H1 (cell line): ENCODE data around the gene ALK. TPM values are rescaled to one million over a fixed set of nuclear protein-coding genes. Genes with fewer than 3 reads are reported as not detected.

Source experiments
- CTCF ChIA-PET: fragments of 300-600 bp; sonication (Branson Sonifier 250); formaldehyde crosslinking; loops from one replicate; lab custom pipeline; 2021; ENCODE audit not compliant: partially characterized antibody; lab: Charles Lee
- POLR2A ChIA-PET: fragments of 300-600 bp; sonication (Branson Sonifier 250); formaldehyde crosslinking; loops from one replicate; lab custom pipeline; 2021; ENCODE audit warnings: inconsistent platforms; ENCODE audit not compliant: partially characterized antibody; lab: Charles Lee
- DNase-seq, 2 experiments: peaks; one replicate each; pipeline versions ENCODE4 v3.0.0 to v3.0.0-alpha.2; 2010 to 2022; ENCODE audit warnings: low spot score in 2 of 2, low read depth in 1 of 2, mixed read lengths in 1 of 2
- FAIRE-seq: peaks from 2 replicates; lab custom pipeline; 2011; peaks lifted over from hg19 to GRCh38; lab: Jason Lieb, UNC
- H2AFZ ChIP-seq: 2 replicates; pipeline ENCODE4 v1.8.1; 2012; ENCODE audit warnings: low read length, inconsistent platforms
- H2AK5ac ChIP-seq: 2 replicates; pipeline ENCODE4 v1.6.1; 2013; ENCODE audit warnings: low read depth, low read length
- H2BK120ac ChIP-seq: replicated peaks from 2 replicates; pipeline ENCODE3; 2013; ENCODE audit warnings: low read depth, low read length, inconsistent platforms
- H2BK12ac ChIP-seq: 2 replicates; pipeline ENCODE4 v1.6.1; 2013; ENCODE audit warnings: low read depth, low read length
- H2BK15ac ChIP-seq: 2 replicates; pipeline ENCODE4 v1.6.1; 2013; ENCODE audit warnings: low read length
- H2BK20ac ChIP-seq: 2 replicates; pipeline ENCODE4 v1.6.1; 2013; ENCODE audit warnings: low read length
- H2BK5ac ChIP-seq: 2 replicates; pipeline ENCODE4 v1.6.1; 2013; ENCODE audit warnings: low read depth, low read length
- H3K14ac ChIP-seq: 2 replicates; pipeline ENCODE4 v1.6.1; 2013; ENCODE audit warnings: inconsistent platforms; ENCODE audit not compliant: insufficient read length
- H3K18ac ChIP-seq: 2 replicates; pipeline ENCODE4 v1.6.1; 2013; ENCODE audit warnings: low read length; ENCODE audit errors: extremely low read depth
- H3K23ac ChIP-seq: 2 replicates; pipeline ENCODE4 v1.6.1; 2013; ENCODE audit warnings: inconsistent platforms; ENCODE audit not compliant: insufficient read length
- H3K23me2 ChIP-seq: 2 replicates; pipeline ENCODE4 v1.6.1; 2013; ENCODE audit warnings: low read depth, low read length
- H3K27ac ChIP-seq: 2 replicates; pipeline ENCODE4 v1.6.1; 2011; ENCODE audit warnings: low read depth, low read length, inconsistent platforms
- H3K27me3 ChIP-seq, 4 experiments: replicated peaks in 1 of 4; 1 replicate in 1 of 4; 2 replicates in 3 of 4; pipeline versions ENCODE4 v1.6.1 to v1.8.1; 2011 to 2013; ENCODE audit warnings: low read length in 3 of 4, mild to moderate bottlenecking in 3 of 4, inconsistent platforms in 2 of 4, mixed read lengths in 2 of 4, moderate library complexity in 1 of 4; ENCODE audit not compliant: control insufficient read depth in 3 of 4, insufficient read depth in 3 of 4; ENCODE audit errors: extremely low read depth in 1 of 4
- H3K36me3 ChIP-seq, 4 experiments: 2 replicates each; pipeline versions ENCODE4 v1.6.1 to v1.8.1; 2011 to 2013; ENCODE audit warnings: mild to moderate bottlenecking in 4 of 4, low read length in 3 of 4, moderate library complexity in 2 of 4, control low read depth in 1 of 4, inconsistent platforms in 1 of 4; ENCODE audit not compliant: insufficient read depth in 4 of 4, control insufficient read depth in 2 of 4
- H3K4ac ChIP-seq: replicated peaks from 2 replicates; pipeline ENCODE3; 2013; ENCODE audit warnings: low read length, low read depth, mixed read lengths, inconsistent platforms; ENCODE audit not compliant: insufficient read length
- H3K4me1 ChIP-seq, 4 experiments: replicated peaks in 1 of 4; 1 replicate in 1 of 4; 2 replicates in 3 of 4; pipeline versions ENCODE4 v1.6.1 to v1.8.1; 2011 to 2013; ENCODE audit warnings: low read length in 3 of 4, inconsistent platforms in 2 of 4, mixed read lengths in 1 of 4; ENCODE audit not compliant: insufficient read depth in 4 of 4, control insufficient read depth in 3 of 4
- H3K4me2 ChIP-seq, 2 experiments: 2 replicates each; pipeline versions ENCODE4 v1.6.1 to v1.8.1; 2011 to 2013; ENCODE audit warnings: low read depth in 2 of 2, low read length in 2 of 2, control low read depth in 1 of 2, inconsistent platforms in 1 of 2, mild to moderate bottlenecking in 1 of 2; ENCODE audit not compliant: insufficient read depth in 1 of 2
- H3K4me3 ChIP-seq, 4 experiments: fragments of 200-600, 300-600 bp in 1 of 4; sonication (generic), shearing (Covaris generic), sonication (Bioruptor Twin) in 1 of 4; 2 replicates each; pipeline versions ENCODE4 v1.5.1 to v1.8.1; 2011 to 2016; ENCODE audit warnings: low read length in 4 of 4, low read depth in 3 of 4, control low read depth in 2 of 4, inconsistent platforms in 2 of 4, mild to moderate bottlenecking in 2 of 4, mixed read lengths in 1 of 4, moderate library complexity in 1 of 4; ENCODE audit not compliant: insufficient read depth in 2 of 4; ENCODE audit errors: extremely low read depth in 1 of 4
- H3K56ac ChIP-seq: replicated peaks from 2 replicates; pipeline ENCODE3; 2013; ENCODE audit warnings: low read depth, mild to moderate bottlenecking, mixed read lengths, low read length, inconsistent platforms; ENCODE audit not compliant: insufficient read length
- H3K79me1 ChIP-seq: 2 replicates; pipeline ENCODE4 v1.6.1; 2013; ENCODE audit warnings: low read depth, low read length, control low read depth
- H3K79me2 ChIP-seq, 2 experiments: 2 replicates each; pipeline versions ENCODE4 v1.6.1 to v1.8.1; 2012 to 2013; ENCODE audit warnings: low read length in 2 of 2, mild to moderate bottlenecking in 2 of 2, inconsistent platforms in 1 of 2; ENCODE audit not compliant: insufficient read depth in 2 of 2, control insufficient read depth in 1 of 2
- H3K9ac ChIP-seq, 4 experiments: replicated peaks in 1 of 4; 1 replicate in 1 of 4; 2 replicates in 3 of 4; pipeline versions ENCODE4 v1.6.1 to v1.8.1; 2011 to 2013; ENCODE audit warnings: low read depth in 3 of 4, low read length in 3 of 4, control low read depth in 2 of 4, mild to moderate bottlenecking in 2 of 4, moderate library complexity in 2 of 4, inconsistent platforms in 1 of 4; ENCODE audit errors: extremely low read depth in 1 of 4
- H3K9me3 ChIP-seq, 2 experiments: 2 replicates each; pipeline versions ENCODE4 v1.6.1 to v1.8.1; 2012 to 2013; ENCODE audit warnings: mild to moderate bottlenecking in 2 of 2, moderate library complexity in 2 of 2, control low read depth in 1 of 2, inconsistent platforms in 1 of 2, low read depth in 1 of 2, low read length in 1 of 2, mixed read lengths in 1 of 2; ENCODE audit not compliant: insufficient read depth in 2 of 2
- H4K20me1 ChIP-seq, 2 experiments: replicated peaks in 1 of 2; 2 replicates each; pipeline versions ENCODE3 to v1.8.1; 2011 to 2013; ENCODE audit warnings: inconsistent platforms in 2 of 2, low read length in 2 of 2, mild to moderate bottlenecking in 1 of 2; ENCODE audit not compliant: insufficient read depth in 2 of 2, control insufficient read depth in 1 of 2
- H4K5ac ChIP-seq: 2 replicates; pipeline ENCODE4 v1.6.1; 2013; ENCODE audit warnings: low read length, low read depth, mixed read lengths, inconsistent platforms; ENCODE audit not compliant: insufficient read length
- H4K8ac ChIP-seq: 2 replicates; pipeline ENCODE4 v1.8.0; 2013; ENCODE audit warnings: mild to moderate bottlenecking, moderate library complexity, low read length, inconsistent platforms; ENCODE audit not compliant: insufficient read depth; ENCODE audit errors: extremely low read depth
- H4K91ac ChIP-seq: replicated peaks from 2 replicates; pipeline ENCODE3; 2013; ENCODE audit warnings: low read length, mixed read lengths, inconsistent platforms; ENCODE audit not compliant: insufficient read length
- HDAC6 ChIP-seq: IDR thresholded peaks from one replicate; pipeline ENCODE4 v1.7.1; 2012; ENCODE audit warnings: low read depth, mild to moderate bottlenecking, inconsistent platforms, low read length, moderate library complexity
- NRF1 ChIP-seq: IDR thresholded peaks from 2 replicates; pipeline ENCODE4 v1.6.1; 2011; ENCODE audit warnings: mild to moderate bottlenecking, low read depth, low read length, improper control_type of control experiment
- POLR2AphosphoS5 ChIP-seq: IDR thresholded peaks from 2 replicates; pipeline ENCODE4 v1.6.1; 2011; ENCODE audit warnings: low read depth, low read length
- SIRT6 ChIP-seq: IDR thresholded peaks from one replicate; pipeline ENCODE4 v1.7.1; 2012; ENCODE audit warnings: low read length, inconsistent platforms
- SP1 ChIP-seq: IDR thresholded peaks from 2 replicates; pipeline ENCODE4 v1.6.1; 2011; ENCODE audit warnings: low read depth, low read length
- YY1 ChIP-seq: IDR thresholded peaks from 2 replicates; pipeline ENCODE4 v1.6.1; 2011; ENCODE audit warnings: low read depth, mild to moderate bottlenecking, low read length
- WGBS, 2 experiments: shearing (Covaris generic) in 1 of 2; methylation state at CpG; one replicate each; pipeline versions ENCODE4 v1.1.6 to v1.1.7; 2013 to 2015; ENCODE audit warnings: low lambda C conversion rate in 2 of 2, mixed read lengths in 2 of 2, inconsistent platforms in 1 of 2, low coverage in 1 of 2, missing lambda C conversion rate in 1 of 2; ENCODE audit not compliant: insufficient replicate concordance in 2 of 2, insufficient coverage in 1 of 2, insufficient read length in 1 of 2; ENCODE audit errors: extremely low coverage in 1 of 2, missing lambda C conversion rate in 1 of 2; 5-methylcytosine and 5-hydroxymethylcytosine counted together
- polyA plus RNA-seq, 7 experiments: library from polyadenylated mRNA; depleted of rRNA in 3 of 7; stranded (reverse) in 5 of 7; unstranded in 2 of 7; fragments of >200 nt in 5 of 7; fragments of 200-250 nt in 2 of 7; gene quantifications; 1 replicate in 5 of 7; 2 replicates in 1 of 7; 4 replicates in 1 of 7; pipeline versions ENCODE4 v1.2.1 to v1.2.3, GENCODE V29; 2011 to 2013; ENCODE audit warnings: missing spikeins in 2 of 7, mixed read lengths in 2 of 7
- total RNA-seq: library from RNA; stranded (reverse); fragmentation: NEBNext Ultra II Directional; extraction: Animal tissue kit (Norgen Biotek cat#: 25700); gene quantifications from 2 replicates; pipeline ENCODE4 v1.2.1, GENCODE V29; 2021
- TF ChIP-seq, protein P1 (sequence below): IDR thresholded peaks from 2 replicates; pipeline ENCODE4 v1.6.1; 2012; ENCODE audit warnings: inconsistent platforms
- TF ChIP-seq, protein P2 (sequence below): IDR thresholded peaks from 2 replicates; pipeline ENCODE4 v1.6.1; 2012; ENCODE audit warnings: inconsistent platforms

The ALK gene
- total and polyA plus RNA-seq, 2 of the 8 experiments (the other 6 are each of a cell fraction or from before 2014, with no cell fraction given), result 0.02 to 0.09 TPM

DNA sequence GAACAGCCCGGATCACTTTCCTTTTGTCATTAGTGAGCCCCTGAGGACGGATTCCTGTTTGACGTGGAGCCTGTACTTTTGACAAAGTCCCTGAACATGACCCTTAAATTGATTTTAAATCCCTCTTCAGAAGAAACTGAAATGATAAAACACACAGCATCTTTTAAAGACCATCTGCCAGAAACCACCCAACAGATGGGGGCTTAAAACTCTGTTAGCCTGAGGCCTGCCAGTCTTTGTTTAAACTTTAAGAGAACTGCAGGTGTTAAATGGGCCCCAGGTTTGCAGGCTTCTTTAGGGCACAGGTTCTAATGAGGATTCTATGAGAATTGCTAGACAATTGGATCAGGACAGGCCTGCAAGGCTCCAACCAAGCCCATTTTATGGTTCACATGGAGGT lies 177.9 kb downstream of the ALK start:
- Histone ChIP-seq H3K4ac (no peak overlapping the region), H2BK12ac (no peak overlapping the region), H3K27ac (no peak overlapping the region), H2BK120ac (no peak overlapping the region), H3K4me1 (no peaks in the 10 kb centered on the region), H3K9me3 (no peaks in the 10 kb centered on the region), H3K56ac (no peak overlapping the region), H3K4me2 (no peak overlapping the region), H2BK20ac (no peak overlapping the region), H3K79me2 (no peaks in the 10 kb centered on the region), H3K27me3 (no peaks in the 10 kb centered on the region), H3K36me3 (no peaks in the 10 kb centered on the region), H3K23me2 (no peaks in the 10 kb centered on the region), H2BK5ac (no peak overlapping the region), H4K5ac (no peak overlapping the region), H2BK15ac (no peak overlapping the region), H4K8ac (no peak overlapping the region), H2AFZ (no peak overlapping the region), H3K79me1 (no peaks in the 10 kb centered on the region), H3K14ac (no peak overlapping the region), H3K18ac (no peak overlapping the region), H3K23ac (no peak overlapping the region), H4K20me1 (no peaks in the 10 kb centered on the region), H4K91ac (no peak overlapping the region), H2AK5ac (no peak overlapping the region), H3K4me3 (no peak overlapping the region), H3K9ac (no peak overlapping the region)
- TF ChIP-seq YY1 (no peak), HDAC6 (no peak), SP1 (no peak), SIRT6 (no peak), POLR2AphosphoS5 (no peak), NRF1 (no peak)
- TF ChIP-seq, protein P1, sequence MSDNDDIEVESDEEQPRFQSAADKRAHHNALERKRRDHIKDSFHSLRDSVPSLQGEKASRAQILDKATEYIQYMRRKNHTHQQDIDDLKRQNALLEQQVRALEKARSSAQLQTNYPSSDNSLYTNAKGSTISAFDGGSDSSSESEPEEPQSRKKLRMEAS, result no peak
- TF ChIP-seq, protein P2, sequence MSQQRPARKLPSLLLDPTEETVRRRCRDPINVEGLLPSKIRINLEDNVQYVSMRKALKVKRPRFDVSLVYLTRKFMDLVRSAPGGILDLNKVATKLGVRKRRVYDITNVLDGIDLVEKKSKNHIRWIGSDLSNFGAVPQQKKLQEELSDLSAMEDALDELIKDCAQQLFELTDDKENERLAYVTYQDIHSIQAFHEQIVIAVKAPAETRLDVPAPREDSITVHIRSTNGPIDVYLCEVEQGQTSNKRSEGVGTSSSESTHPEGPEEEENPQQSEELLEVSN, result no peak
- CTCF ChIA-PET, result no interaction called here
- 84% methylated on average over 3 of the region's 3 CpGs; no CpG with 5 or more reads in 1 of the 2 experiments for WGBS, 2 experiments
- no peak for DNase-seq
- FAIRE-seq, result no peak
- POLR2A ChIA-PET, result no interaction called here
